Measurements from ENCODE around the gene SREK1. TPM values are rescaled to one million over a fixed set of nuclear protein-coding genes. Genes with fewer than 3 reads are reported as not detected.

Gene SREK1
- 25.2 to 30.3 TPM (median 28.4 TPM) in 5 replicates for total RNA-seq (2022; extraction: Qiagen RNA extraction)

GRCh38 chr5:66144074-66144833, at the start of gene SREK1:
Gene SREK1, plus strand, starts transcription at chr5:66144300. Its CDS starts 77 bp downstream, at chr5:66144377.

Other genes with a start within 250 kb of the SREK1 start
- 19.2 to 41.2 TPM (median 22.1 TPM) in 5 replicates for gene ERBIN, start 217.7 kb upstream of the SREK1 start, total RNA-seq (2022; extraction: Qiagen RNA extraction)

Measured in A549 treated with AZD2906 at 1 μM for 4 hours (cell line).